Prostate gland (tissue), 2 donors: ENCODE measurements around the gene DCANP1. TPM values are rescaled to one million over a fixed set of nuclear protein-coding genes. Genes with fewer than 3 reads are reported as not detected.

Experiments
- DNase-seq: peaks from one replicate; pipeline ENCODE4 v3.0.0-alpha.2; 2019; ENCODE audit warnings: low spot score
- H3K27ac ChIP-seq, 2 donors: fragments of 200-600 bp; sonication (generic); 2 replicates each; pipeline ENCODE4 v1.5.1; 2017 to 2019
- H3K27me3 ChIP-seq: fragments of 200-600 bp; sonication (generic); replicated peaks from 2 replicates; pipeline ENCODE4 v1.5.1; 2019; ENCODE audit not compliant: insufficient read depth
- H3K36me3 ChIP-seq, 2 donors: fragments of 200-600 bp; sonication (generic); 1 replicate in 1 of 2; 2 replicates in 1 of 2; pipeline versions ENCODE4 v1.5.1 to v1.8.1; 2017 to 2019
- H3K4me1 ChIP-seq: fragments of 200-600 bp; sonication (generic); replicated peaks from 2 replicates; pipeline ENCODE4 v1.5.1; 2019
- H3K4me3 ChIP-seq, 2 donors: fragments of 200-600 bp; sonication (generic); 2 replicates each; pipeline ENCODE4 v1.5.1; 2017 to 2019
- H3K9me3 ChIP-seq: fragments of 200-600 bp; sonication (generic); 2 replicates; pipeline ENCODE4 v1.5.1; 2017
- POLR2A ChIP-seq: fragments of 450-650 bp; IDR thresholded peaks from one replicate; pipeline ENCODE4 v1.6.1; 2016; ENCODE audit warnings: antibody characterized with exemption, mild to moderate bottlenecking
- POLR2AphosphoS5 ChIP-seq: sonication (generic); formaldehyde crosslinking; IDR thresholded peaks from one replicate; pipeline ENCODE4 v1.6.1; 2017; ENCODE audit warnings: antibody characterized with exemption
- WGBS: methylation state at CpG from one replicate; pipeline ENCODE4 v1.1.5; 2018; 5-methylcytosine and 5-hydroxymethylcytosine counted together
- intact Hi-C: fragments of 100-400 bp; cut with DNase I; formaldehyde crosslinking; loops from one replicate; pipeline ENCODE4 v1.14.2; 2022
- total RNA-seq, 2 donors: library from RNA; depleted of rRNA; stranded (reverse); fragments of >200 nt; gene quantifications; one replicate each; pipeline ENCODE4 v1.1.0, GENCODE V29; 2016
- TF ChIP-seq, protein P1 (sequence below), 4 experiments: fragments of 200-600 bp in 2 of 4; fragments of 450-650 bp in 2 of 4; sonication (generic) in 2 of 4; IDR thresholded peaks; 1 replicate in 3 of 4; 2 replicates in 1 of 4; pipeline ENCODE4 v1.5.1; 2016 to 2019; ENCODE audit warnings: antibody characterized with exemption in 4 of 4, mild to moderate bottlenecking in 2 of 4, moderate library complexity in 2 of 4

DCANP1 gene
- total RNA-seq, 2 donors from 2014 or later, result not detected

DNA sequence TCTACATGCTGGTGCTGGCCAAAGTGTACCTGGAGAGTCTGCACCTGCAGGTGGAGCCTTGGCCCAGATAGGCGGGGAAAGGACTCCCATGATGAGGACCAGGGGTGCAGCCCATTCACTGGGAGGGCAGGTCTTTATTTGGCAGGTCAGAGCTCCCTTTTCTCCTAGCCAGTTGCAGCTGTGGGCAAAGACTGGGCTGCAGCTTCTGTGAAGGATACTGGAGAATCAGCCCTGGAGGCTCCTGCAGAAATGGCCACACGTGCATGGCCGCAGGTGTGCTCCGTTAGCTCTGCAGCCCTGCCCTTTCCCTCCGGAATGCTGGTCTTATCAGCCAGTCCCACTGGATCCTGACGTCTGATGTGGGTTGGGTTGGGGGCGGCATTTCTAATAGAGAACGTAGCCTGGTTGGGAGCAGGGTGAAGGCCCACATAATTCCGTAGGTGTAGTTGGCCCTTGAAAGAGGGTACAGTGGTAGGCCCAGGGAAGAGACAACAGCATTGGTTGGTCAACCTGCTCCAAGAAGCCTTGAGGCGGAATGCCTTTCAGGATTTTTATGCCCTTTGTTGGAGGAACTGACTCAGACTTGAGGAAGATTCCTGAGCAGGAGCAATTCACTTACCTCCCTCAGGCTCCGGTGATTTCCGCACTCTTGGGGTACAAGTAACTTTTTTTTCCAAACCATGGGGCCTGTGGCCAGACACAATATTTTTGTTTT is 27.0 kb upstream of the DCANP1 start:
- TF ChIP-seq POLR2A, result no peak
- TF ChIP-seq, protein P1, sequence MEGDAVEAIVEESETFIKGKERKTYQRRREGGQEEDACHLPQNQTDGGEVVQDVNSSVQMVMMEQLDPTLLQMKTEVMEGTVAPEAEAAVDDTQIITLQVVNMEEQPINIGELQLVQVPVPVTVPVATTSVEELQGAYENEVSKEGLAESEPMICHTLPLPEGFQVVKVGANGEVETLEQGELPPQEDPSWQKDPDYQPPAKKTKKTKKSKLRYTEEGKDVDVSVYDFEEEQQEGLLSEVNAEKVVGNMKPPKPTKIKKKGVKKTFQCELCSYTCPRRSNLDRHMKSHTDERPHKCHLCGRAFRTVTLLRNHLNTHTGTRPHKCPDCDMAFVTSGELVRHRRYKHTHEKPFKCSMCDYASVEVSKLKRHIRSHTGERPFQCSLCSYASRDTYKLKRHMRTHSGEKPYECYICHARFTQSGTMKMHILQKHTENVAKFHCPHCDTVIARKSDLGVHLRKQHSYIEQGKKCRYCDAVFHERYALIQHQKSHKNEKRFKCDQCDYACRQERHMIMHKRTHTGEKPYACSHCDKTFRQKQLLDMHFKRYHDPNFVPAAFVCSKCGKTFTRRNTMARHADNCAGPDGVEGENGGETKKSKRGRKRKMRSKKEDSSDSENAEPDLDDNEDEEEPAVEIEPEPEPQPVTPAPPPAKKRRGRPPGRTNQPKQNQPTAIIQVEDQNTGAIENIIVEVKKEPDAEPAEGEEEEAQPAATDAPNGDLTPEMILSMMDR (IDR thresholded peaks at IDR 0.05), result no peak
- TF ChIP-seq POLR2AphosphoS5, result no peak
- Histone ChIP-seq H3K27ac (no peak overlapping the region), H3K4me3 (no peak overlapping the region), H3K9me3 (no peaks in the 10 kb centered on the region), H3K27me3 (no peaks in the 10 kb centered on the region), H3K4me1 (no peaks in the 10 kb centered on the region), H3K36me3 (no peaks in the 10 kb centered on the region)
- intact Hi-C loops, result no loop called here
- WGBS, result 92% methylated on average over 12 of the region's 12 CpGs
- no peak for DNase-seq

DNA sequence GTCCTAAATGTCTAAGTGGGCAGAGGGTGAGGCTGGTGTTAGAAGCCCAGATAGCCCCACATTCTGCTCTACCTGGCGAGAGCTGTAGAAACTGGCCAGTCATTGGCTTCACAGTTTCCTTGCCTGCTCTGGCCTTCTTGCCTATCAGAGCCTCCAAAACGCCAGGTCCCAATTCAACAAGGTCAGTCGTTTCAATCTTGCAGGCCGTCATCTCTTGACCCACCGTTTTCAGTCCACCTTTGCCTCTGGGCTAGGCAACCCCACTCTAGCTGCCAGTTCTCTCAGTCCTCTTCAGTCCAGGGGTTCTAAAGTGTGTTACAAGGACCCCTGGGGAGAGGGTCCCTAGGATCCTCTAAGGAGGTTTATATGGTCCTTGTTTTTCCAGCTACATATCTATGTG is 25.0 kb upstream of the DCANP1 start:
- no peaks in the 10 kb centered on the region for H3K27me3 ChIP-seq
- intact Hi-C loops, result no loop called here
- H3K4me1 ChIP-seq, result no peaks in the 10 kb centered on the region
- H3K36me3 ChIP-seq, result no peaks in the 10 kb centered on the region
- TF ChIP-seq, protein P1 (IDR thresholded peaks at IDR 0.05), result no peak
- TF ChIP-seq POLR2AphosphoS5, result no peak
- no peak for TF ChIP-seq POLR2A
- no peak for DNase-seq
- no peaks in the 10 kb centered on the region for H3K9me3 ChIP-seq
- no peak overlapping the region for H3K27ac ChIP-seq
- 88% methylated on average over 5 of the region's 5 CpGs for WGBS
- H3K4me3 ChIP-seq, result no peak overlapping the region

- Histone ChIP-seq H3K27me3 (no peaks in the 10 kb centered on the region), H3K4me3 (no peak overlapping the region), H3K27ac (no peak overlapping the region), H3K4me1 (no peaks in the 10 kb centered on the region), H3K36me3 (no peaks in the 10 kb centered on the region), H3K9me3 (no peaks in the 10 kb centered on the region)
- no peak for TF ChIP-seq POLR2A
- no peak for TF ChIP-seq POLR2AphosphoS5
- TF ChIP-seq, protein P1 (IDR thresholded peaks at IDR 0.05), result no peak
- no peak for DNase-seq
- intact Hi-C loops, result no loop called here
- WGBS, result 93% methylated on average over 4 of the region's 4 CpGs
Observed at GRCh38 chr5:135471726-135472125, 24.6 kb upstream of the DCANP1 start.

GRCh38 chr5:135469911-135470310 is 22.8 kb upstream of the DCANP1 start:
- DNase-seq, result no peak
- H3K4me1 ChIP-seq, result no peaks in the 10 kb centered on the region
- intact Hi-C loops, result no loop called here
- H3K36me3 ChIP-seq, result no peaks in the 10 kb centered on the region
- no peaks in the 10 kb centered on the region for H3K9me3 ChIP-seq
- WGBS, result 55% methylated on average over 5 of the region's 5 CpGs
- no peak for TF ChIP-seq POLR2AphosphoS5
- TF ChIP-seq, protein P1 (IDR thresholded peaks at IDR 0.05), result no peak
- no peak for TF ChIP-seq POLR2A
- no peak overlapping the region for H3K4me3 ChIP-seq
- no peak overlapping the region for H3K27ac ChIP-seq
- no peaks in the 10 kb centered on the region for H3K27me3 ChIP-seq

GRCh38 chr5:135468541-135468940 is 21.4 kb upstream of the DCANP1 start:
- H3K9me3 ChIP-seq, result no peaks in the 10 kb centered on the region
- DNase-seq, result no peak
- no peaks in the 10 kb centered on the region for H3K27me3 ChIP-seq
- H3K27ac ChIP-seq, result no peak overlapping the region
- no peaks in the 10 kb centered on the region for H3K4me1 ChIP-seq
- intact Hi-C loops, result no loop called here
- WGBS, result 87% methylated on average over 2 of the region's 2 CpGs
- no peak for TF ChIP-seq POLR2AphosphoS5
- TF ChIP-seq, protein P1 (IDR thresholded peaks at IDR 0.05), result no peak
- TF ChIP-seq POLR2A, result no peak
- no peak overlapping the region for H3K4me3 ChIP-seq
- no peaks in the 10 kb centered on the region for H3K36me3 ChIP-seq
